ENCODE measurements around the gene ZNF469.
"Not testable (repeated sequence)": the region's sequence is repeated elsewhere in the genome, so short reads cannot be mapped to it uniquely, and the experiment has no call there.

Gene ZNF469

DNA sequence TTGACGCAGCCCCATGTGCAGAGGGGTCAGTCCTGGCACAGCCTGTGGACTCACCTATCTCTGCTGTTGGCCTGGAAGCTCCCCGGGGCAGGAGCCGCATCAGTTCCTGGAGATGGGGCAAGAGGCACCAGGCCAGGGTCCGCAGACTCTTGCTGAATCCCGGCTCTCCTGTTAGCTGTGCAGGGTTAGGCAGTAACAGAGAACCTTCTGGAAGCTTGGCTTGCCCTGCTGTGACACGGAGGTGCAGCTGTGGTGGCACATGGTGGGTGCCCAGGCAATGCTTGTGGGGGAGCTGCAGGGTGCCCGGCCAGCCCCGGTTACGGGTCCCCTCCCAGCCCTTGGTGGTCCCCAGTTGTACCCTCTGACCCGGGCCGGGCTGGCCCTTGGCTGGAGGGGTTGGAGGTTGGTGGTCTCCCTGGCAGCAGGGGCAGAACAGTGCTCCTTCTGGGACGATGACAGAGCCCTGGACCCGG lies 26.0 kb upstream of the ZNF469 start:
- no peak for DNase-seq (ENCODE audit: extremely low read depth in 1 of 2, low read depth in 1 of 2)

DNA sequence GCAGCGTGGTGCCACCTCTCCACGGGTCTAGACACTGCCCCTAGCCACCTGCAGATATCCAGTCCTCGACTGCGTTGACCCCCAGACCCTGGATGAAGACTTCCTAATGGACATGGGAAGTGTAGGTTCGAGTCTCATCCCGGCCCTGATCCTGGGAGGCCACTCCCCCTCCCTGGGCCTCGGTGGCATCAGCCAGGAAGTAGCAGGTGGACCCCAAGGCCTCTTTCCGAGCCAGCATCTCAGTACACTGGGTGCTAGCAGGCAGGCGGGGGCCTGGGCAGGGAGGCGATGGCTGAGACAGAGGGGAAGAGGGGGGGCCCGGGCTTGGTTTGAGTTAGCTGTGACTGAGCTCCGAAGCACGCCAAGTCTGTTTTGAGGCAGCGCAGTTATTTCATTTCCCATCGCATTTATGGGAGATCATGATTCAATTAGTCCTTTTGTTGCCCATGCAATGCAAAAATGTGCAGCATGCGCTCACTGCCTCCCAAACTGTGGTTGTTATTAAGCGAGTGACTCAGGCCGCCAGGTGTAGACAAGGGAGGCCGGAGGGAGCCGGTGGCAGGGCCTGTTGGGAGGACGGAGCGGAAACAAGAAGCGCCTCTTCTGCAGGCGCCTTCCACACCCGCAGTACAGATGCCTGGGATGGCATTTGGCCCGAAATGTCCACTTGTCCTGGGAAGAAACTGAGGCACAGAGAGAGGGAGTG lies 25.3 kb upstream of the ZNF469 start:
- DNase-seq (ENCODE audit: extremely low read depth in 1 of 2, low read depth in 1 of 2) = no peak

DNA sequence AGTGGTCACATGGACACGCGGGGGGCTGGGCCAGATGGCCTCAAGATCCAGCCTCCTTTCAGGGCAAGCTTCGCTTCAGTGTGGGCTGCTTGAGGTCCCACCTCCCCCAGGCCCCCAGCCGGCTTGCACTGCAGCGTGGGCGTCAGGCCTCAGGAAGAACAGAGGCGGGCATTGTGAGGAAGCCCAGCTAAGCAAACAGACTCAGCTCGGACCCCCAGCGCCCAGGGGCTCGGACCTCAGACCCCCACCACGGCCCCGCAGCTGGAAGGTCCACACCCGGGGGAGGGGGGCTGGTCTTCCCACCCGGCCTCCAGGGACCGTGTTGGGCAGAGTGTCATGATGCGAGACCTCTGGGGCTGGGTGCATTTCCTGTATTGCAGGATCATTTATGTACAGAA lies 24.7 kb upstream of the ZNF469 start:
- DNase-seq (ENCODE audit: extremely low read depth in 1 of 2, low read depth in 1 of 2) = no peak

DNA sequence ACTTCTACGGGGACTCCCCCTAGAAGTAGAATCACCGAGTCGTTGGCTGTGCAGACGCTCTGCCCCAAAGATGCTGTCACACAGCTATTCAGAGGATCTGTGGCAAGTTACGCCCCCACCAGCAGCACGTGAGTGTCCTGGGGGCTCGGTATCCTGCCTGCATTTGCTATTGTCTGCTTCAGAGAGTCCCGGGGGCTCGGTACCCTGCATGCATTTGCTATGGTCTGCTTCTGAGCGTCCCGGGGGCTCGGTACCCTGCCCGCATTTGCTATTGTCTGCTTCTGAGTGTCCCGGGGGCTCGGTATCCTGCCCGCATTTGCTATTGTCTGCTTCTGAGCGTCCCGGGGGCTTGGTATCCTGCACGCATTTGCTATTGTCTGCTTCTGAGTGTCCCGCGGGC lies 23.8 kb upstream of the ZNF469 start:
- DNase-seq (ENCODE audit: extremely low read depth in 1 of 2, low read depth in 1 of 2) = no peak

DNA sequence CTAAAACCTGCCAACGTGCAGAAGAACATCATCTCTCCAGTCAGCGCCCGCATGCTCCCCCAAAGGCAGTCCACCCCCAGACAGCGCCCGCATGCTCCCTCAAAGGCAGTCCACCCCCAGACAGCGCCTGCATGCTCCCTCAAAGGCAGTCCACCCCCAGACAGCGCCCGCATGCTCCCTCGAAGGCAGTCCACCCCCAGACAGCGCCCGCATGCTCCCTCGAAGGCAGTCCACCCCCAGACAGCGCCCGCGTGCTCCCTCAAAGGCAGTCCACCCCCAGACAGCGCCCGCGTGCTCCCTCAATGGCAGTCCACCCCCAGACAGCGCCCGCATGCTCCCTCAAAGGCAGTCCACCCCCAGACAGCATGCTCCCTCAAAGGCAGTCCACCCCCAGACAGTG lies 22.4 kb upstream of the ZNF469 start:
- DNase-seq (ENCODE audit: extremely low read depth in 1 of 2, low read depth in 1 of 2) = not testable (repeated sequence)

DNA sequence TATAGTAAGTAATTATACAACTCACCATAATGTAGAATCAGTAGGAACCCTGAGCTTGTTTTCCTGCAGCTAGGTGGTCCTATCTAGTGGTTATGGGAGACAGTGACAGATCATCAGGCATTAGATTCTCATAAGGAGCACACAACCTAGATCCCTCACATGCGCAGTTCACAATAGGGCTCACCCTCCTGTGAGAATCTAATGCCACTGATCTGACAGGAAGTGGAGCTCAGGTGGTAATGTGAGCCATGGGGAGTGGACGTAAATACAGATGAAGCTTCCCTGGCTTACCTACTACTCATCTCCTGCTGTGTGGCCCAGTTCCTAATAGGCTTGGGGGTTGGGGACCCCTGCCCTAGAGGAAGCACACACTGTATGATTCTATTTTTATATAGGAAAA lies 21.8 kb upstream of the ZNF469 start:
- DNase-seq (ENCODE audit: extremely low read depth in 1 of 2, low read depth in 1 of 2) = no peak

DNA sequence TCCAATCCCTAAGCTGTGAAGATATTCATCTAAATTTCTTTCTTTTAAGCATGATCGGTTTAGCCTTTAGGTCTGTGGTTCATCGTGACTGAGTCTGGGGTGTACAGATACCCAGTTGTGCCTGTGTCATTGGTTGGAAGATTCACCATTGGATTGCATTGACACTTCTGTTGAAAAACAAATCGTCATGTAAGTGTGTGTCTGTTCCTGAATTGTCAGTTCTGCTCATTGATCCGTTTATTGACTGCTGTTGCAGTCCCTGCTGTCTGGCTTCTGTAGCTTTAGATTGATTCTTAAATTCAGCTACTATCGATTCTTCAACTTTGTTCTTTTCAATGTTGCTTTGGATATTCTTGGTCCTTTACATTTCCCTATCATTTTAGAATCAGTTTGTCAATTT lies 21.0 kb upstream of the ZNF469 start:
- no peak for DNase-seq (ENCODE audit: extremely low read depth in 1 of 2, low read depth in 1 of 2)

DNA sequence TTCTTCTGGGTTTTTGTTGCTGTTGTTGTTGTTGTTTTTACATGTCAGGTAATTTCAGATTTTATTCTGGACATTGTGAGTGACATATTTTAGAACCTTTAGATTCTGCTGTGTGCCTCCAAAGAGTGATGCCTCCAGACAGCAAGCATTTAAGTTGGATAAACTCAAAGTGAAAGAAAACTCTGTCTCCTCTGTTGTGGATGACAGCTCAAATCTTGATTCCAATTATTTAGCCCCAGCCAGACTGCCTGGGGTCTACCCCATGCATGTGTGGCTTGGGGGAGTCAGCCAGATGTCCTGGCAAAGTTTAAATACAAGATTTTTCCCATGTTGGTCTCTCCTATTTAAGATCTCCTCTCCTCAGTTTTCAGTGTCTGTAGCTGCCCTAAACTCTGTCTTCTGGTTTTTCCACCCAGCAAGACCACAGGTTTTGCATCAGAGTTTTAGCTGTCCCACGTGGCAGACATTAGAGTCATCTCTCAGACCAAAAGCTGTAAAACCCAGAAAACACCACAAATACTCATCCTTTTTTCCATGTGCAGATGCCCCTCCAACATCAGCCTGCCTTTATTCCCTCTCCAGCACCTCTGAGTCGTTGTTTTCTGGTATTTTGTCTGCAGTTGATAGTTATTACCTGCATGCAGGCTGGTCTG lies 19.4 kb upstream of the ZNF469 start:
- DNase-seq (ENCODE audit: extremely low read depth in 1 of 2, low read depth in 1 of 2) = no peak

DNA sequence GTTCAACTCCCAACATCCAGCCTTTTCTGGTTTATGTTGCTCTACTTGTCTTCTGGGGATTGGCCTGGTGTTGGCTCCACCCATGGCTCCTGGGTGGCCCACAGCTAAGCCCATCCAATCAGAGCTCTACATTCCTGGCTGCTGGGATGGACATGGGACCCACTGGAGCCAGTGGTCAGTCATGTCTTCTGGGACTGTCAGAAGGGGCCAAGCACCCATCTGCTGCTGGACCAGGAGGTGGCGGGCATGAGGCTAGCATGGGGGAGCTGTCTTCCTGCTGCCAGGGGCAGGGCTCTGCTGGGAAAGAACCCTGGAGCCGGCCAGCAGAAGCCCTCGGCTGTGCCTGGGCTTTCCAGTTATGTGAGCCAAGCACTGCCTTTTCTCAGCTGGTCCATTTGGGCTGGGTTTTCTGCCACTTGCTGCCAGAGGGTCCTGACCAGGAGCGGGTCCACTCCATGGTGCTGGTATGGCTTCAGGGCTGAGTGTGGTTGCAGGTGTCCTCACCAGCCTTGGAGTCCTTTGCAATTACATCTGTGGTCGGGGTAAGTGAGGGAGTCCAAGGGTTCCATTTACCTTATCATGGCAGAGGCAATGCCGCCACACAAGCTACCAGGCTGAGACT lies 17.4 kb upstream of the ZNF469 start:
- DNase-seq (ENCODE audit: extremely low read depth in 1 of 2, low read depth in 1 of 2) = no peak

DNA sequence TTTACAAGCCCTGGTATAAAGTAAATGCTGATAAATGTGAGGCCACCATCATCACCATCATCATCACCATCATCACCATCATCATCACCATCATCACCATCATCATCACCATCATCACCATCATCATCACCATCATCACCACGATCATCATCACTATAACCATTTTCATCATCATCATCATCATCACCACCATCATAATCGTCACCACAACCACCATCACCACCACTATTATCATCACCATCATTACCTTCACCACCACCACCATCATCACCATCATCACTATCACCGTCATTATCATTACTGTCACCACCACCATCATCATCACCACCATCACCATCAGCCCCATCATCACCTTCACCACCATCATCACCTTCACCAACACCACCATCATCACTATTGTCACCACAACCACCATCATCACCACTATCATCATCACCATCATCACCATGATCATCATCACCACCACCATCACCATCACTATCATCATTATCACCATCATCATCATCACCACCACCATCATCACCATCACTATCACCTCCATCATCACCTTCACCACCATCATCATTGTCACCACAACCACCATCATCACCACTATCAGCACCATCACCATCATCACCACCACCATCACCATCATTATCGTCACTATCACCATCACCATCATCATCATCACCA lies 16.6 kb upstream of the ZNF469 start:
- DNase-seq (ENCODE audit: extremely low read depth in 1 of 2, low read depth in 1 of 2) = no peak

DNA sequence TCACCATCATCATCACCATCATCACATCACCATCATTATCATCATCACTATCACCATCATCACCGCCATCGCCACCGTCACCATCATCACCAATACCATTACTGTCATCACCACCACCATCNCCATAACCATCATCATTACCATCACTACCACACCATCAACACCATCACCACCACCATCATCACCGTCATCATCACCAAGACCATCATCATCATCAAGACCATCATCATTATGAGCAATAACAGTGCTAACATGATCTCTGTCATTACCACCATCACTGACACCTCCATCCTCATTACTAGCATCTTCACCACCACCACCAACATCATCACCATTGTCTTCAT lies 16.1 kb upstream of the ZNF469 start:
- DNase-seq (ENCODE audit: extremely low read depth in 1 of 2, low read depth in 1 of 2) = no peak

DNA sequence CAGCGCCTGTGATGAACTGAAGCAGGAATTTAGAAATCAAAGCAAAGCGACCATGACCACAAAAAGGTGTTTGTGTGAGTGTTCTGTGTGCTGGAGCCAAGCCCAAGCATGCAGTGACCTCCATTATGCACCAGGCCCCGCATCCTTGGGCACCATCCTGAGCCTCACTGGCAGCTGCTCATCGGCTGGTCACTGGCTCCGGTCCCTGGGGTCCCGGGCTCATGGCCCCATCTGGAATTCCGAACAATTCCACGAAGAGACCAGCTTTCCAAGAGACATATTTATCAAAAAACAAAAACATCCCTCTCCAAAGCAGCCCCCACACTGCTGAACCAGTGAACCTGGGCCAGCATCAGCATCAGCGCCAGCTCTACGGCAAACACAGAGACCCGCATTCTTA lies 15.2 kb upstream of the ZNF469 start:
- no peak for DNase-seq (ENCODE audit: extremely low read depth in 1 of 2, low read depth in 1 of 2)

DNA sequence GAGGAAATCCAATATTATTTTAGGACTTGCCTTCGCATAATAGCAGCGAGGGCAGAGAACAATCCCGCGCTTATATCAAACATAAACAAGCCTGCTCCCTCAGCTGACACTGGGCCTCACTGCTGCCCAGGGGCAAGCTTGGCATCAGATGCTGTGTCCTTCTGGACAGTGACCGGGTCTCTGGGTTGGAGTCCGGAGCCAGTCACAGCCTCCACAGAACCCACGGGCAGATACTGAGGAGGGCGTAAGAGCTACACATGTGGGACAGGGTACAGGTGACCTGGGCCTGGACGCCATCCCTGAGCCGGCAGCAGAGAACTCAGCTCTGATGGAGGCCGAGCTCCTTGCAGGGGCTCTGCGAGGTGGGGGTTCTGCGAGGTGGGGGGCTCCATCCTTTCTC lies 14.7 kb upstream of the ZNF469 start:
- no peak for DNase-seq (ENCODE audit: extremely low read depth in 1 of 2, low read depth in 1 of 2)

DNA sequence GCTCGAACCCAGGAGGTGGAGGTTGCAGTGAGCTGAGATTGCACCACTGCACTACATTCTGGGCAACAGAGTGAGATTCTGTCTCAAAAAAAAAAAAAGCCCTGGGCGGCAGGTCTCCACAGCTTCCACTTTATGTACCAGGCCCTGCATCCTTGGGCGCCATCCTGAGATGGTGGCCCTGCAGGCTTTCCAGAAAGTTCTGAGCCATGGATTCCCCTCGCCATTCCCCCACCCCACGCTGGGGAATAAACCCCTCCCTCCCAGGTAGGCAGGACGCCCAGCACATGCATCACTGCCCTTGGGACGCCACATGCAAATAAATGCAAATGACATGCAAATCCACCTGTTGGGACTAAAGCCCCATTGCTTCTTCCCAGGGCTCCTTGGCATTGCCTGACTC lies 13.8 kb upstream of the ZNF469 start:
- DNase-seq (ENCODE audit: extremely low read depth in 1 of 2, low read depth in 1 of 2) = no peak

DNA sequence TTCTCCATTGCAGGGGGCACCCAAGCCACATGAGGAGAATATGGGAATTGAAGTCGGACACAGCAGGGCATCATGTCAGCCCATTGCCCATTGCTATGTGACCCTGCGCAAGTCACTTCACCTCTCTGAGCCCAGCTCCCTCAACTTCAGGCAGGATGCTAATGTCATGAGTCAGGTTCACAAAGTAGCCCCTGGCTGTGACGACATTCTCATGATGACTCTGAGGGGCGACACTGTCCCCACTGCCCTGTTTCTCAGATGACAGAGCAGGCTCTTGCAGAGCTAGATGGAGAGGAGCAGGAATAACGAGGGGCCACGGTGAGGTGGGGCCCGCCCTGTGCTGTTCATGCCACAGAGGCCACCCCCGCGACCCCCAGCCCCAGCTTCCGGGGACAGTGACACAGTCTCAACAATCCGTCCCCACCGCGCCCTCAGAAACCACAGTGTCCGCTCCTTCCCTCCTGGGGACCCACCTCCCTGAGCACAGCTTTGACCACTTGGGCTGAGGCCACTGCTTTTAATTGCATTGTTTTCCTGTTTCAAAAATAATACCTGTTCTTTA lies 13.2 kb upstream of the ZNF469 start:
- DNase-seq (ENCODE audit: extremely low read depth in 1 of 2, low read depth in 1 of 2) = no peak

DNA sequence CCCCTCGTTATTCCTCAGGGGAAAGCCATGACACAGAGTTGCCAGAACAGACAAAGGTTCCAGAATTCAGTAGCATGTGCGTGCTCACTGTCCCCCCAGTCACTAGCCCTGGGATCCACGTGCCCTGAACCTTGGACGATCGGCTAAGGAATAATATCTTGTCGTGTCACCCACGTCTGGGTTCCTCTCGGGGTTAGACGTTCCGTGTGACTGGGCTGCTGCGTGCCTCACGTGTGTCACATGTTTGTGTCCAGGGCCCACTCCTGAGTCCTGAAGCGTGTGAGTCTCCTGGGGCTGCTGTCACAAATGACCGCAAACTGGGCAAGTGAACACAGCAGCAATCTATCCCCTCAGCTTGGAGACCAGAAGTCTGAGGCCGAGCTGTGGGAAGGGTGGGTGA lies 12.4 kb upstream of the ZNF469 start:
- DNase-seq (ENCODE audit: extremely low read depth in 1 of 2, low read depth in 1 of 2) = no peak

DNA sequence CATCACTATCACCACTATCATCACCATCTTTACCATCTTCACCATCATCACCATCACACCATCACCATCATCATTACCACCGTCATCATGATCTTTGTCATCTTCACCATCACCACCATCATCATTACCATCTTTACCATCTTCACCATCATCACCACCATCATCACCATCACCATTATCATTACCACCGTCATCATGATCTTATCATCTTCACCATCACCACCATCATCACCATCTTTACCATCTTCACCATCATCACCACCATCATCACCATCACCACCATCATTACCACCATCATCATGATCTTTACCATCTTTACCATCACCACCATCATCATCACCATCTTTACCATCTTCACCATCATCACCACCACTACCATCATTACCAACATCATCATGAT lies 10.2 kb upstream of the ZNF469 start:
- DNase-seq (ENCODE audit: extremely low read depth in 1 of 2, low read depth in 1 of 2) = no peak

DNA sequence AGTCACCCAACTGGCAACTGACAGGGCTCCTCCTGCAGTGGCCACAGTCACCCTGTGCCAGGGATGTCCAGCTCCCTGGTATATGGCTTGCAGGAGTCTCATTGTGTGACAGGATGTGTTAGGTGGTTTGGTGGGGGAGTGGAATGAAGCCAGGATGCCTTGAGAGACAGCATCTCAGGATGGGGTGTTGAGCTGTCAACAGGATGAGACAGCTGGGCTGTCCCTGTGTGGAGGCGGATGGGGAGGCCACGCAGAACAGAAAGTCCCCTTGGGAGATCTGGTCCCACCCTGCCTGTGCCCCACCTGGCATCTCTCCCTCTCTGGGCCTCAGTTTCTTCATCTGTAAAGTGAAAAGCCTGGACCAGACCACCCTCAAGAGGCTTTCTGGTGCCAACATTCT lies 9.5 kb upstream of the ZNF469 start:
- DNase-seq (ENCODE audit: extremely low read depth in 1 of 2, low read depth in 1 of 2) = no peak

DNA sequence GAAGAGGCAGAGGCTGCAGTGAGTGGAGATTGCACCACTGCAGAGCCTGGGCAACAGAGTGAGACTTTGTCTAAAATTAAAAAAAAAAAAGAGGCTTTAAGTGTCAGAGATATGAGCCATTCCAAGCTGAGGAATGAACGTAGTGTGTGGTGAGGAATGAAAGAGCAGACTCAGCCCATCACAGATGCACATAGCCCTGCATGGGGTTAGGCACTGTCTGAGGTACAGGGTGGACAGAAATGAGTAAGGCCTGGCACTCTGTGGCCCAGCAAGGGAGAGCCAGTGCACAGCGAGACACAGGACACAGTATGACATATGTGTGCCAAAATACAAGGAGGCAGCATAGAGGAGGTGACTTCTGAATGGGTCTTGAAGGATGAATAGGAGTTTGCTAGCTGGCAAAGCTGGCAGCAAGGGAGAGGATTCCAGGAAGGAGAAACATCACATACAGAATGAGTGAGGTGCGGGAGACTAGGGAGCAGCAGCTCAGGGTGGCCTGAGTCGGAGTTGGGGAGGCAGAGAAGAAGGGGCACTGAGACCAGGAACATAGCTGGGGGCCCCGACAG lies 8.7 kb upstream of the ZNF469 start:
- DNase-seq (ENCODE audit: extremely low read depth in 1 of 2, low read depth in 1 of 2) = no peak

DNA sequence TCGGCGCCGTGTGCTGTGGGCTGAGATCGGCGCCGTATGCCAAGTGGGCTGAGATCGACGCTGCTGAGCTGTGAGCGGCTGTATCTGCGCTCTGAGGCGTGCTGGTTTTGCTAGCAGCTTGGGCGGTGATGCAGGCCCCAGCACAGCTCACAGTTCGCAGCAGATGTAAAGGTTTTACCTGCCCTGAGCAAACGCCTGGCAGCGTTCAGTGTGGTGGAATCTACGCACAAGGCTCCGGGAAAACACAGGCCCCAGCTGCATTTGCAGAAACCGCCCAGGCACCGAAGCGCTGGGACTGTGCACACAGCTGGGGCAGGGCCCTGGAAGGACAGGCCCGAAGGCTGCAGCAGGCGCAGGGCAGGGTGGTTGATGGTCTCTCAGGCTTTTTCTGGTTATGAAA lies 8.0 kb upstream of the ZNF469 start:
- DNase-seq (ENCODE audit: extremely low read depth in 1 of 2, low read depth in 1 of 2) = no peak

DNA sequence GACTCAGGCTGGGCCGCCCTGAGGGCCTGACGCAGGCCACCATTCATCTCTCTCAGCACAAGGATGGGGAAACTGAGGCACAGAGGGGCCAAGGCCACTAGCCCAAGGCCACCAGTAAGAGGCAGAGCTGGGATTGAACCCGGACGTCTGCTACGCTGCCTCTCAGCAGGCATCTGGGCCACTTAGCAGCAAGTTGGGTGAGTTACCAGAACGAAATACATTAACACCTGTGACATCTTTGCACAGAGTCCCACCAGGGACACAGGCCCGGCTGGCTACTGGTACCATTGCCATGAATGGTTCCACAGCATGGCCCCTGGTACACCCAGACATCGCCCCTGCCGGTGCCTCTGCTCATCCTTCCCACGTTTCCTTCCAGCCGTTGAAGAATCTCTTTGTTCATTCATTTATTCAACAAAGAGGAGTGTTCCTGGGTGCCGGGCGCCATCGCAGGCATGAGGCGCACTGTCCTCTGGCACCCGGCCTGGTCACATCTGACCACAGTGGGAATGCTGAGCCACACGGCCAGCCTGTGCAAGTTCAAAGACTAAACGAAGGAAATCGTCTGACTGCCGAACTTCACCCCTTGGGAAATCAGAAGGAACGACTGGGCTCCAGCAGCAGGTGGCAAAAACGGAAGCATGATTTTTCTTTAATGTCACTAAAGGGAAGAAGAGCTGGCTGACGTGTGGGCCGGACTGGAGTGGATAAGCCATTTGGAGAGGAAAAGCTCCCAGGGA lies 7.4 kb upstream of the ZNF469 start:
- DNase-seq (ENCODE audit: extremely low read depth in 1 of 2, low read depth in 1 of 2) = no peak
